OCI-LY7 (cell line): ENCODE measurements around the gene SLC5A12. TPM values are rescaled to one million over a fixed set of nuclear protein-coding genes. Genes with fewer than 3 reads are reported as not detected.

Experiments
- BruUV-seq: library from RNA; stranded (reverse); fragments of 400-500 nt; replicated peaks from 2 replicates; lab custom pipeline; 2021; lab: Mats Ljungman, UMichigan
- CTCF ChIA-PET: fragments of 300-600 bp; sonication (Branson Sonifier 250); formaldehyde crosslinking; loops from one replicate; lab custom pipeline; 2022; ENCODE audit warnings: antibody characterized with exemption; ENCODE audit not compliant: unreplicated experiment; lab: Charles Lee
- POLR2A ChIA-PET: fragments of 300-600 bp; sonication (Branson Sonifier 250); formaldehyde crosslinking; loops from one replicate; lab custom pipeline; 2022; ENCODE audit warnings: antibody characterized with exemption; lab: Charles Lee
- DNase-seq: peaks from one replicate; pipeline ENCODE4 v3.0.0-alpha.2; 2015; ENCODE audit warnings: low spot score
- H2AFZ ChIP-seq: fragments of 200-600 bp; sonication (generic), shearing (Covaris generic); 2 replicates; pipeline ENCODE4 v1.6.1; 2014; ENCODE audit warnings: mild to moderate bottlenecking, antibody characterized with exemption, low read length, moderate library complexity
- H3K27ac ChIP-seq: fragments of 200-600 bp; sonication (generic); 2 replicates; pipeline ENCODE4 v1.5.1; 2014; ENCODE audit warnings: mixed run types, low read depth, mild to moderate bottlenecking, moderate library complexity, low read length, inconsistent platforms; ENCODE audit not compliant: poor library complexity, severe bottlenecking
- H3K36me3 ChIP-seq: fragments of 200-600 bp; sonication (generic); 2 replicates; pipeline ENCODE4 v1.6.1; 2014; ENCODE audit warnings: mild to moderate bottlenecking, antibody characterized with exemption, low read length, moderate library complexity, mixed read lengths; ENCODE audit not compliant: insufficient read depth
- H3K4me1 ChIP-seq: fragments of 200-600 bp; sonication (generic); 2 replicates; pipeline ENCODE4 v1.5.1; 2014; ENCODE audit warnings: mild to moderate bottlenecking, low read length; ENCODE audit not compliant: insufficient read depth, poor library complexity, severe bottlenecking
- H3K4me2 ChIP-seq: fragments of 200-600 bp; sonication (generic); 2 replicates; pipeline ENCODE4 v1.6.1; 2014; ENCODE audit warnings: mild to moderate bottlenecking, low read length
- H3K4me3 ChIP-seq: fragments of 200-600 bp; sonication (generic); 2 replicates; pipeline ENCODE4 v1.5.1; 2014; ENCODE audit warnings: mild to moderate bottlenecking, low read depth, low read length; ENCODE audit not compliant: poor library complexity, severe bottlenecking
- H3K79me2 ChIP-seq: fragments of 200-600 bp; sonication (generic); 2 replicates; pipeline ENCODE4 v1.6.1; 2016; ENCODE audit warnings: low read depth, mild to moderate bottlenecking, low read length, moderate library complexity, mixed read lengths; ENCODE audit not compliant: insufficient read depth
- H3K9me2 ChIP-seq: fragments of 200-600 bp; sonication (generic); 2 replicates; pipeline ENCODE4 v1.6.1; 2016; ENCODE audit warnings: mild to moderate bottlenecking, low read length, mixed read lengths; ENCODE audit not compliant: insufficient read depth
- H3K9me3 ChIP-seq: fragments of 200-600 bp; sonication (generic); 2 replicates; pipeline ENCODE4 v1.6.1; 2014; ENCODE audit warnings: mild to moderate bottlenecking, mixed run types, low read length, mixed read lengths
- H4K20me1 ChIP-seq: fragments of 200-600 bp; sonication (generic); 2 replicates; pipeline ENCODE4 v1.6.1; 2014; ENCODE audit warnings: mild to moderate bottlenecking, antibody characterized with exemption, low read length, moderate library complexity, mixed read lengths; ENCODE audit not compliant: insufficient read depth
- EZH2phosphoT487 ChIP-seq: fragments of 200-600 bp; sonication (generic); IDR thresholded peaks from 2 replicates; pipeline ENCODE4 v1.6.1; 2018; ENCODE audit warnings: low read depth, borderline replicate concordance, mild to moderate bottlenecking, mixed run types, antibody characterized with exemption, low read length, moderate library complexity, mixed read lengths
- intact Hi-C: fragments of 100-400 bp; cut with micrococcal nuclease; formaldehyde crosslinking; loops from one replicate; pipeline ENCODE4 v1.10.0; 2022; ENCODE audit not compliant: unreplicated experiment
- total RNA-seq, 2 experiments: library from RNA; depleted of rRNA in 1 of 2; stranded (reverse); fragments of >200 nt in 1 of 2; shearing (Covaris generic) in 1 of 2; gene quantifications; 2 replicates each; pipeline ENCODE4 v1.2.3, GENCODE V29; 2014 to 2022
- TF ChIP-seq, protein P1 (sequence below): fragments of 200-600 bp; sonication (generic); conservative IDR thresholded peaks from 2 replicates; pipeline ENCODE4 v1.5.1; 2014; ENCODE audit warnings: mild to moderate bottlenecking, antibody characterized with exemption, low read length, moderate library complexity, mixed read lengths

SLC5A12 gene
- total RNA-seq, 2 experiments from 2014 or later: not detected

DNA sequence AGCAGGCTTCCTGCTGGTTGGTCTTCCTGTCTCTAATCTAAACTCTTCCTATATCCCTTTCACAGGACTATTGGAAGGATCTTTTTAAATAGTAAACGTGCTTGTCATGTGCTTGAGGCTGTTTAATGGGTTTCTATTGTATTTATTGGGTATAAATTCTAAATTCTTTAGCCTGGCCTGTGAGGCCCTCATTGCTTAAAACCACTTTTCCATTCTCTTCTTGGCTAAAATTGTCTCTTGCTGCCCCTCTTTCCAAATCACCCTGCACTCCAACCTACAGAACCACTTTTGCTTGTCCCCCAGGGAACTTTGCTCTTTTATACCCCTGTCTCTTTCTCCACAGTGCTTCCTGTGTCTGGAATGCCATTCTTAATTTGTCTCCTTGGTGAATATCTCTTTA is 103.4 kb downstream of the SLC5A12 start:
- CTCF ChIA-PET: no interaction called here
- no peaks in the 10 kb centered on the region for H3K9me2 ChIP-seq
- no peak overlapping the region for H3K4me3 ChIP-seq
- no peak overlapping the region for H3K4me2 ChIP-seq
- no peak overlapping the region for H3K27ac ChIP-seq
- H3K9me3 ChIP-seq: no peaks in the 10 kb centered on the region
- no peak overlapping the region for H2AFZ ChIP-seq
- intact Hi-C loops: no loop called here
- POLR2A ChIA-PET: no interaction called here
- no peak for TF ChIP-seq EZH2phosphoT487
- TF ChIP-seq, protein P1, sequence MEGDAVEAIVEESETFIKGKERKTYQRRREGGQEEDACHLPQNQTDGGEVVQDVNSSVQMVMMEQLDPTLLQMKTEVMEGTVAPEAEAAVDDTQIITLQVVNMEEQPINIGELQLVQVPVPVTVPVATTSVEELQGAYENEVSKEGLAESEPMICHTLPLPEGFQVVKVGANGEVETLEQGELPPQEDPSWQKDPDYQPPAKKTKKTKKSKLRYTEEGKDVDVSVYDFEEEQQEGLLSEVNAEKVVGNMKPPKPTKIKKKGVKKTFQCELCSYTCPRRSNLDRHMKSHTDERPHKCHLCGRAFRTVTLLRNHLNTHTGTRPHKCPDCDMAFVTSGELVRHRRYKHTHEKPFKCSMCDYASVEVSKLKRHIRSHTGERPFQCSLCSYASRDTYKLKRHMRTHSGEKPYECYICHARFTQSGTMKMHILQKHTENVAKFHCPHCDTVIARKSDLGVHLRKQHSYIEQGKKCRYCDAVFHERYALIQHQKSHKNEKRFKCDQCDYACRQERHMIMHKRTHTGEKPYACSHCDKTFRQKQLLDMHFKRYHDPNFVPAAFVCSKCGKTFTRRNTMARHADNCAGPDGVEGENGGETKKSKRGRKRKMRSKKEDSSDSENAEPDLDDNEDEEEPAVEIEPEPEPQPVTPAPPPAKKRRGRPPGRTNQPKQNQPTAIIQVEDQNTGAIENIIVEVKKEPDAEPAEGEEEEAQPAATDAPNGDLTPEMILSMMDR: no peak
- no peak for DNase-seq
- H3K79me2 ChIP-seq: no peaks in the 10 kb centered on the region
- no peaks in the 10 kb centered on the region for H3K36me3 ChIP-seq
- H4K20me1 ChIP-seq: no peaks in the 10 kb centered on the region
- H3K4me1 ChIP-seq: no peaks in the 10 kb centered on the region
- BruUV-seq: no TSS peak

Other genes starting within 250 kb of the SLC5A12 start
- not detected in 2 replicates for gene MUC15, start 149.8 kb downstream of the SLC5A12 start, total RNA-seq (2014; rRNA removed; shearing (Covaris generic))
- gene MUC15, start 149.8 kb downstream of the SLC5A12 start, total RNA-seq (2022): not detected in 2 replicates